IPS-18c (cell line): ENCODE data around the gene PRL.

Source experiments
- H3K4me3 ChIP-seq: 2 replicates; pipeline ENCODE4 v1.7.0; 2013; ENCODE audit warnings: low read depth, mild to moderate bottlenecking, low read length, moderate library complexity; ENCODE audit not compliant: insufficient read depth
- H3K9me3 ChIP-seq: one replicate; pipeline ENCODE4 v1.6.1; 2013; ENCODE audit warnings: mild to moderate bottlenecking, low read length, moderate library complexity; ENCODE audit not compliant: control insufficient read depth, insufficient read depth

PRL gene

DNA sequence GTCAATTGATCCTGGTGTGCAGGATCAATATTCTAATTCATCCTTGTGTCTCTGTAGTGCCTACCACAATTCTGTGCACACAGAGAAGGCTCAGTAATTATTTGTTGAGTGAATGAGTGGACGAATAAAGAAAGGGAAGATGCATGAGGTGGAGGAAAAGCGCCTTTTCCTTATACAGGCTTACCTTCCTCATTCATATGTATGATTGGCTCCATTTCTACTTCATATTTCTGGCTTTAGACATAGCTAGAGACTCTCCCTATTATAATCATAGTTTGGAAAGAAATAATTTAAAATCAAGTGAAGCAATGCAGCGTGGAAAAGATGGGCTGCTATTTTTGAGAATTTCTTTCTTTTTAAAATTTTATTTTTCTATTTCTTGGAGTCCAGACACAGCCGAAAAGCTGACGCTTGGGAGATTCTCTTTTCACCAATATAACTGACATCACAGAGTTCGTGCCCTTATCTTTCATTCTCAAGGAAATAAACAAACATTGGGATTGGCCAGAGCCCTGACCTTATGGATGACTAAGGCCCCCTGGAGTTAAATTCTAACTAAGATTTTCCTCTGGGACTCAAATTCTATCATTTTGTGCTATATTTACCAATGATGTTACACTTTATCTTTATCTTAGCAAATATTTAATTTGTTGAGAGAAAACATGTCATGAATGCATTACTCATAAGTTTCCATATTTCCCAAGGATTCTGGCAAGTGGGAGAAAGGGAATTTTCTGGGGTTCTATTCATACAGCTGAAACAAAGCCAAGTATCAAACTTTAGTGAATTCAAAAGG is 48.1 kb downstream of the PRL start:
- H3K9me3 ChIP-seq: no peaks in the 10 kb centered on the region
- no peak overlapping the region for H3K4me3 ChIP-seq

DNA sequence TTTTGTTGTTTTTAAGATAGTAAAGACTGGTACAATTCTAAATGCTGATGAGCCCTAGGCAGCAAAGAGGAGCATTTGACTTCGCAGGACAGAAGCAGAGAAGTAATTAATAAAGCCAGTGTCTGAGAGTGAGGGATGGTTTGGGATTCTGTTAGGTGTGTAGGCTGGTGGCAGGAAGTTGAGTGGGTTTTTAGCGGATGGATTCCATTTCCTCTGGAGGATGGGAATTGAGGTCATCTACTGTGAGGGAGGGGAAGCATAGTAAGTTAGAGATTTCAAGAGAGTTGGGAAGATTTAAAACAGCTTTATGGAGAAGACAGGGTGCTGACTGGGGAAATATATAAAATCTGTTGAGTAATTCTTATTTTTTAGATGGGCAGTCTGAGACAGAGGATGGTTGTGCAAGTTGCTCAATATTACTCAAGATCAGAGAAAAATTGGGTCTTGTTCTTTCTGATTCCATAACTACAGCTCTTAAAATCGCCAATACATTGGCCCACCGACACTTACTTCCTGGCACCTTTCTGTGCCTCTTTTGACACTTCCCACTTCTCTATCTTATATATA is 48.8 kb downstream of the PRL start:
- Histone ChIP-seq H3K9me3 (no peaks in the 10 kb centered on the region), H3K4me3 (no peak overlapping the region)

DNA sequence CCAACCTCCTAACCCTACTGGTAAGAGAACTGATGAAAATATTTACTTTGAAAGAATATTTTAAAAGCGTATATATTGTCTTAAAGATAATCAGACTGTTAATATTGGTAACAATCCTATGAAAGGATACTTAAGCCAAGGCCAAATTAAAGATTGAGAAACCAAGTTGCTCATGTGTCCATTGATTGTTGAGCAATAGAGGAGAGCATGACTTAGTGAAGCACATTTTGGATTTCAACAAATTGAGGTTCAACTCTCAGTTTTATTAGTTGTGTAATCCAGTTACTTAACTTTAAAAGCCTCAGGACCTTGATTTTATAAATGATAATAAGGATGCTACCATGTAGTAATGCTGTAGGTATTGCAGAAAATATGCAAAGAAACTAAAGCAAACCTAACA is 56.8 kb downstream of the PRL start:
- Histone ChIP-seq H3K9me3 (no peaks in the 10 kb centered on the region), H3K4me3 (no peak overlapping the region)

DNA sequence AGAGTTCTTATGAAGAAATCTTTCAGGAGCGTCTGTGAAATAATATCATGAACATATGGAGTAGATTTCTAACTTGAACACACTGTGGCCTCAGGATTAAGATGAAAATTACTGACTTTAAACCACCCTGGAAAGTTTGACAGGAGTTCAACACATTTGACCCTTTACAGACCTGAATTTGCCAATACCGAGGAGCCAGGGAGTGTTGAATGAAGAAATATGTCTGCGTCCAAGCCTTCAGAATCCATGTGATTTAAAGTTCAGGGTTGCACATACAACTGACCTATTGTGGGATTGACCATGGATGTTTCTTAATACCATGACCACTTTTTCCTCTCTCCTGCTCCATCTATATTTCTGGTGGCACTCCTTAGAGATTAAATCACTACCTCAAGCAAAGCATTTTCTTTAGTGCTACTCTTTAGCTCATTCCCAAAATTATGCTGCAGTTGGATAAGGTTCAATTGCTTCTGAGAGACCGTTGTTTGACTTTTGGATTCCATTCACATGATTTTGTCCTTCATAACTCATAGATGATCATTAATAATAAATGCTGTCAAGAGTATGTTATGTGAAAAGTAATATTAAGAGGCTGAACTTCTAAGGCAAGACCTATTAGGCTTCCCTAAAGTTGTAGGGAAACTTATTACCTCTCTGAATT is 57.4 kb downstream of the PRL start:
- no peak overlapping the region for H3K4me3 ChIP-seq
- no peaks in the 10 kb centered on the region for H3K9me3 ChIP-seq

DNA sequence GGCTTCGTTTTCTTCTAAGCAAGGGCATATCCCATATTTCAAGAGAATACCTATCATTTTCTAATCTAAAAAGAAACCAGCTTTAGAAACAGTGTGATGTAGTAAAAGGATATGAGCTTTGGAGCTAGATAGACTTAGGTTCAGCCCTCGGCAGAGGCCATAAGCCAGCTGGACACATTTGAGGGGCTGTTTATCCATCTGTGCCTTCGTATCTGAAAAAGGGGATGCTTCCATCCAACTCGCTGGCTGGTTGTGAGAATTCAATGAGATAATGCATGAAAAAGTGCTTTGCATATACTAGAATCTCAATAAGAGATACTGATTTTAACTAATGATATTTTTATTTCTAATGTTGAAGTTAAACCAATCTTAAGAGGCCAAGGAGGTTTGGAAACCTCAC is 58.0 kb downstream of the PRL start:
- Histone ChIP-seq H3K4me3 (no peak overlapping the region), H3K9me3 (no peaks in the 10 kb centered on the region)

DNA sequence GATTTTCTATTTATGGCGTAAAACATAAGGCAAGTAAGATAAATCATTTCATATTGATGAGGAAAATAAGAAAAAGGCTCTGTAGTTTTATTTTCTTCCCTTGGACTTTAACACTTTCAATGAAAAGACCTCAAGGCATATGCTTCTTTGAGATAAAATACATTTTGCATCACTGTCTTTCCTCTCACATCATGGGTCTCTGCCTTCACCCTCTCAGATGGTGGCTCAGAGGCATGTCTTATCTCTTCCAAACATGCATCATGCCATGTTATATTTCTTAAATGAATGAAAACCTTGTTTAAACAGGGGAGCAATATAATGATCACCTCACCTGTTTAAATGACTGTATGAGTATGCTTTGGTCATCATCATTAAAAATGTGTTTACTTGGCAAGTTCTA is 59.3 kb downstream of the PRL start:
- H3K4me3 ChIP-seq: no peak overlapping the region

More for the DNA sequence above, 59.3 kb downstream of the PRL start:
- H3K9me3 ChIP-seq: no peaks in the 10 kb centered on the region
